ENCODE results near the gene CSRNP2. TPM values are rescaled to one million over a fixed set of nuclear protein-coding genes. Genes with fewer than 3 reads are reported as not detected.

CSRNP2 gene
- total RNA-seq (42.1 and 49.7 TPM in 2 replicates), polyA plus RNA-seq (23.3 and 24.2 TPM in 2 replicates), polyA minus RNA-seq (36.2 and 43.2 TPM in 2 replicates), Bru-seq, nascent RNA (percentile 80 among the genes with signal in this experiment), BruChase-seq, experiment 1, labeled RNA remaining after a 6-hour chase (percentile 91 among the genes with signal in this experiment), BruChase-seq, experiment 2, labeled RNA remaining after a 2-hour chase (percentile 96 among the genes with signal in this experiment)
- 22.8 and 26.9 TPM in 2 replicates for polyA plus RNA-seq (2011; cell fraction: cytosol; rRNA removed)
- polyA plus RNA-seq (2011; cell fraction: nucleus; rRNA removed) = 55.3 and 61.4 TPM in 2 replicates
- polyA plus RNA-seq (2012) = 28.6 and 31.6 TPM in 2 replicates
- polyA minus RNA-seq (2011; cell fraction: cytosol; rRNA and poly(A)+ RNA removed) = 11.4 TPM
- 22.7 and 26.8 TPM in 2 replicates for polyA minus RNA-seq (2011; cell fraction: nucleus; rRNA and poly(A)+ RNA removed)
- long read RNA-seq, partial matches to known transcripts = 6 of 8 reads
- long read RNA-seq, other reads (novel, unspliced or antisense) = 2 of 8 reads

- Histone ChIP-seq H3K9me3 (replicated peaks; ENCODE audit: control insufficient read depth, insufficient read depth, low read length) (no peaks in the 10 kb centered on the region), H3K9me1 (replicated peaks; ENCODE audit: control insufficient read depth, extremely low read depth, insufficient read depth, low read length) (no peaks in the 10 kb centered on the region), H3K4me1 (ENCODE audit: control insufficient read depth, extremely low read depth, insufficient read depth, low read length) (peaks cover 12% of the 10 kb centered on the region), H3K9ac (replicated peaks; ENCODE audit: extremely low read depth, insufficient read depth, low read length) (peak within 1 kb of the TSS; percentile 90), H3K27me3 (ENCODE audit: control insufficient read depth in 2 of 2, insufficient read depth in 2 of 2, low read length in 2 of 2) (no peaks in the 10 kb centered on the region), H3K79me2 (ENCODE audit: control insufficient read depth, insufficient read depth, low read length) (peaks cover 36% of the 10 kb centered on the region), H4K20me1 (replicated peaks; ENCODE audit: control insufficient read depth, extremely low read depth, insufficient read depth, low read length) (peaks cover 11% of the 10 kb centered on the region), H3K36me3 (ENCODE audit: control insufficient read depth in 2 of 2, extremely low read depth in 1 of 2, insufficient read depth in 2 of 2, low read length in 2 of 2) (no peaks in the 10 kb centered on the region), H3K27ac (ENCODE audit: insufficient read depth, low read depth, low read length) (peak within 1 kb of the TSS; percentile 64), H3K4me2 (ENCODE audit: insufficient read depth, low read length) (peak within 1 kb of the TSS; percentile 95), H2AFZ (ENCODE audit: low read depth, low read length) (peak within 1 kb of the TSS; percentile 80), H3K4me3 (replicated peaks in 1 of 3; ENCODE audit: insufficient read depth in 1 of 3, low read depth in 1 of 3, low read length in 3 of 3) (peak within 1 kb of the TSS; percentile 77 to 98 (median 78))
- CTCF ChIA-PET = interaction anchor here (0.6 to 1.7 kb wide), 6 partner anchors 98 to 603 kb away, joined by 3 to 8 read pairs (median 4); partner anchors contain the start of gene SMAGP
- intact Hi-C loops (cut with micrococcal nuclease) (loop anchor here (1.0 to 10.0 kb wide), 6 partner anchors 35 to 318 kb away; partner anchors contain the start of genes ATF1, DAZAP2, LETMD1 and POU6F1), dilution Hi-C loops (cut with MboI; ENCODE audit: extremely low pct_ligation_motif_present, low sequenced_read_pairs) (no loop called here)
- FAIRE-seq (peak; percentile 86), DNase-seq (ENCODE audit: low read depth, low spot score) (peak; percentile 94)
- no TSS peak for BruUV-seq (replicated peaks)
- POLR2A ChIA-PET = interaction anchor here (0.6 to 2.7 kb wide), 28 partner anchors 9 to 403 kb away, joined by 3 to 20 read pairs (median 4); partner anchors contain the start of genes ATF1, DAZAP2 and POU6F1
- peak; percentile 100 for TF ChIP-seq POLR2A (IDR thresholded peaks at IDR 0.05; ENCODE audit: low read depth, low read length)
- no peak for TF ChIP-seq FOS (IDR thresholded peaks at IDR 0.05; ENCODE audit: borderline replicate concordance, insufficient read depth, low read length)
- no peak for TF ChIP-seq MAX (IDR thresholded peaks at IDR 0.05; ENCODE audit: insufficient read depth, insufficient read length)
- TF ChIP-seq CTCF (IDR thresholded peaks at IDR 0.05; ENCODE audit: extremely low read depth in 1 of 2, insufficient read depth in 1 of 2, low read depth in 1 of 2, low read length in 2 of 2) = peak in 1 of 2 donors; percentile 19
- peak; percentile 100 for TF ChIP-seq POLR2AphosphoS5 (IDR thresholded peaks at IDR 0.05; ENCODE audit: insufficient read depth, low read depth, low read length)
- TF ChIP-seq GATA2 (IDR thresholded peaks at IDR 0.05; ENCODE audit: insufficient read depth, insufficient read length, low read depth, low read length) = no peak
- TF ChIP-seq JUN (IDR thresholded peaks at IDR 0.05; ENCODE audit: borderline replicate concordance, insufficient read depth, insufficient read length, low read depth) = no peak
- TF ChIP-seq EZH2 (IDR thresholded peaks at IDR 0.05; ENCODE audit: borderline replicate concordance, low read depth, low read length, severe bottlenecking) = no peak
- TF ChIP-seq MYC (IDR thresholded peaks at IDR 0.05; ENCODE audit: low read depth, low read length) = no peak
Measured at GRCh38 chr12:51083126-51083833, at the start of gene CSRNP2. TSS of gene CSRNP2 (minus strand) at chr12:51083596. CDS start at chr12:51076561, 7,035 bp downstream.
